Measurements from ENCODE around the gene RNF111.

DNA sequence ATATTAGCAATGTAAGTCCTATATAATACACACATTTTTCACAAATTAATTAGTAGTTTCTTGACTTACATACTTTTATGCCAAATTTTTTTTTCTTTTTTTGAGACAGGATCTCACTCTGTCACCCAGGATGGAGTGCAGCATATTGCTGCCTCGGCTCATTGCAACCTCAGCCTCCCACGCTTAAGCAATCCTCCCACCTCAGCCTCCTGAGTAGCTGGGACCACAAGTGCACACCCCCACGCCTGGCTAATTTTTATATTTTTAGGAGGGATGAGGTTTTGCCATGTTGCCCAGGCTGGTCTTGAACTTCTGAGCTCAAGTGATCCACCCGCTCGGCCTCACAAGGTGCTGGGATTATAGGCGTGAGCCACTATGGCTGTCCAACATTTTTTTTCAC lies 54.6 kb downstream of the RNF111 start:
- TF ChIP-seq, protein P1, sequence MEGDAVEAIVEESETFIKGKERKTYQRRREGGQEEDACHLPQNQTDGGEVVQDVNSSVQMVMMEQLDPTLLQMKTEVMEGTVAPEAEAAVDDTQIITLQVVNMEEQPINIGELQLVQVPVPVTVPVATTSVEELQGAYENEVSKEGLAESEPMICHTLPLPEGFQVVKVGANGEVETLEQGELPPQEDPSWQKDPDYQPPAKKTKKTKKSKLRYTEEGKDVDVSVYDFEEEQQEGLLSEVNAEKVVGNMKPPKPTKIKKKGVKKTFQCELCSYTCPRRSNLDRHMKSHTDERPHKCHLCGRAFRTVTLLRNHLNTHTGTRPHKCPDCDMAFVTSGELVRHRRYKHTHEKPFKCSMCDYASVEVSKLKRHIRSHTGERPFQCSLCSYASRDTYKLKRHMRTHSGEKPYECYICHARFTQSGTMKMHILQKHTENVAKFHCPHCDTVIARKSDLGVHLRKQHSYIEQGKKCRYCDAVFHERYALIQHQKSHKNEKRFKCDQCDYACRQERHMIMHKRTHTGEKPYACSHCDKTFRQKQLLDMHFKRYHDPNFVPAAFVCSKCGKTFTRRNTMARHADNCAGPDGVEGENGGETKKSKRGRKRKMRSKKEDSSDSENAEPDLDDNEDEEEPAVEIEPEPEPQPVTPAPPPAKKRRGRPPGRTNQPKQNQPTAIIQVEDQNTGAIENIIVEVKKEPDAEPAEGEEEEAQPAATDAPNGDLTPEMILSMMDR (IDR thresholded peaks at IDR 0.05) = no peak
- no peak for TF ChIP-seq POLR2A (IDR thresholded peaks at IDR 0.05)

Data from prostate gland (tissue), 2 donors.